GM21737 (cell line): ENCODE results near the gene UNKL.

Experiments
- ATAC-seq: cut with Tn5 transposase; IDR thresholded peaks from one replicate; pipeline ENCODE4 v1.9.1; 2021; ENCODE audit warnings: mild to moderate bottlenecking, moderate library complexity; ENCODE audit not compliant: unreplicated experiment

The UNKL gene

GRCh38 chr16:1378804-1379303 lies 35.6 kb downstream of the UNKL start:
- ATAC-seq: peak; percentile 36

- ATAC-seq: no peak
Measured at GRCh38 chr16:1378087-1378803, 36.3 kb downstream of the UNKL start.

GRCh38 chr16:1377406-1378010 lies 37.0 kb downstream of the UNKL start:
- ATAC-seq: no peak

- ATAC-seq: no peak
Measured at GRCh38 chr16:1375741-1376410, 38.6 kb downstream of the UNKL start.

GRCh38 chr16:1375298-1375640 lies 39.2 kb downstream of the UNKL start:
- no peak for ATAC-seq

GRCh38 chr16:1374418-1375297 lies 39.8 kb downstream of the UNKL start:
- ATAC-seq: no peak

GRCh38 chr16:1372292-1372950 lies 42.1 kb downstream of the UNKL start:
- ATAC-seq: no peak

- no peak for ATAC-seq
Measured at GRCh38 chr16:1371054-1371978, 43.2 kb downstream of the UNKL start.

- ATAC-seq: no peak
Measured at GRCh38 chr16:1367486-1368174, 46.9 kb downstream of the UNKL start.

- no peak for ATAC-seq
Measured at GRCh38 chr16:1366712-1367299, 47.7 kb downstream of the UNKL start.

GRCh38 chr16:1366060-1366711 lies 48.3 kb downstream of the UNKL start:
- no peak for ATAC-seq

GRCh38 chr16:1364510-1364909 lies 50.0 kb downstream of the UNKL start:
- no peak for ATAC-seq

- ATAC-seq: peak; percentile 50
Measured at GRCh38 chr16:1363501-1364041, 50.9 kb downstream of the UNKL start.

- ATAC-seq: no peak
Measured at GRCh38 chr16:1362807-1363206, 51.7 kb downstream of the UNKL start.

GRCh38 chr16:1361685-1362360 lies 52.7 kb downstream of the UNKL start:
- no peak for ATAC-seq

- ATAC-seq: no peak
Measured at GRCh38 chr16:1357906-1358566, 56.5 kb downstream of the UNKL start.
